Muscle of arm (tissue), 12 donors: Measurements from ENCODE around the gene CIAO2A. TPM values are rescaled to one million over a fixed set of nuclear protein-coding genes. Genes with fewer than 3 reads are reported as not detected.
"Not testable (repeated sequence)": the region's sequence is repeated elsewhere in the genome, so short reads cannot be mapped to it uniquely, and the experiment has no call there.

Source experiments
- DNase-seq: peaks from one replicate; pipeline ENCODE4 v3.0.0-alpha.2; 2013
- polyA plus RNA-seq, 12 donors: library from polyadenylated mRNA; unstranded; fragments of 120-200 nt; gene quantifications; one replicate each; pipeline ENCODE4 v1.2.1, GENCODE V29; 2013; ENCODE audit not compliant: insufficient read length in 12 of 12

CIAO2A gene
- polyA plus RNA-seq, 12 donors, result 39.1 to 63.3 (median 55.2) TPM; not detected in 1

DNA sequence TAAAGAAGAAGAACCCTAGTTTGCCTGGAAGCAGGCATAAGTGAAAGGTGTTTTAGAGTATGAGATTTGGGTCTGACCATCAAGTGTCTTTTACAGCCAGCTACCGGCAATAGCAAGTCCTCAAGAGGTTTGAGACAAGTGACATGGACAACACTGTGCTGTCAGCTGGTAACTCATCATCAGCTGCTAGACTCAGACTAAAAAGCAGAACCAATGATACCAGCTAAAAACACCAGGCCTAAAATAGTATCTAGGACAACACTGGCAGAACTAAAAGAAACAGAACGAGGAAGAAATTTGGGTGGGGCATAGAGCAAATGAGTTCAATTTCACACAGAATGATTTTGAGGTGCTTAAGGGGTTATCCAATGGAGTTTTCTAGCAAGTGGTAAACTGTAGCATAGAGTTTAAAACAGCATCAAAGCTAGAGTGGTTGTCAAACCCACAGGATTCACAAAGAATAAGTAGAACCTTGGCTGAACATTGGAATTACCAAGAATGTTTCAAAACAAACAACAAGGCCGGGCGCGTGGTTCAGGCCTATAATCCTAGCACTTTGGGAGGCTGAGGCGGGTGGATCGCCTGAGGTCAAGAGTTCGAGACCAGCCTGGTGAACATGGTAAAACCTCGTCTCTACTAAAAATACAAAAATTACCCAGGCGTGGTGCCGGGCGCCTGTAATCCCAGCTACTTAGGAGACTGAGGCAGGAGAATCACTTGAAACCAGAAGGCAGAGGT is 3.9 kb downstream of the CIAO2A start:
- DNase-seq, result no peak

DNA sequence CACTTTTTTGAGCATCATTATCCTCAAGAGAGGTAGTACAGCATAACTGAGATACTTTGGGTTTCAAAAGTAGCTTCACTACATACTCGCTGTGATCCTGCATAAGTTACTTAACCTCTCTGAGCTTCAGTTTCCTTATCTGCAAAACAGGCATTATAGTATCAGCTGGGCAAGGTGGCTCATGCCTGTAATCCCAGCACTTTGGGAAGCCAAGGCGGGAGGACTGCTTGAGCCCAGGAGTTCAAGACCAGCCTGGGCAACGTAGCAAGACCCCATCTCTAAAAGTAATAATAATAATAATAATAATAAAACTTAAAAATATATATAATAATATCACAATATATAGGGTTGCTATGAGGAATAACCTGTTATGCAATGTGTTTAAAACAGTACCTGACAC is 10.9 kb downstream of the CIAO2A start:
- no peak for DNase-seq

DNA sequence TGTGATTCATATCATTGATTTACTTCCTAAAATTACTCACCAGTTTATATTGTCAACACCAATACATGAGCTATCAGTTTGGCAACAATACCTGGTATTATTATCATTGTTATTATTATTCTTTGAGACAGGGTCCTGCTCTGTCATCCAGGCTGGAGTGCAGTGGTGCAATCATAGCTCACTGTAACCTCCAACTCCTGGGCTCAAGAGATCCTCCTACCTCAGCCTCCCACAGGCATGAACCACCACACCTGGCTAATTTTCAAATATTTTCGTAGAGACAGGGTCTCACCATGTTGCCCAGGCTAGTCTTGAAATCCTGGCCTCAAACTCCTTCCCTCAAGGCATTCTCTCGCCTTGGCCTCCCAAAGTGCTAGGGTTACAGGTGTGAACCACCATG is 20.1 kb downstream of the CIAO2A start:
- not testable (repeated sequence) for DNase-seq

DNA sequence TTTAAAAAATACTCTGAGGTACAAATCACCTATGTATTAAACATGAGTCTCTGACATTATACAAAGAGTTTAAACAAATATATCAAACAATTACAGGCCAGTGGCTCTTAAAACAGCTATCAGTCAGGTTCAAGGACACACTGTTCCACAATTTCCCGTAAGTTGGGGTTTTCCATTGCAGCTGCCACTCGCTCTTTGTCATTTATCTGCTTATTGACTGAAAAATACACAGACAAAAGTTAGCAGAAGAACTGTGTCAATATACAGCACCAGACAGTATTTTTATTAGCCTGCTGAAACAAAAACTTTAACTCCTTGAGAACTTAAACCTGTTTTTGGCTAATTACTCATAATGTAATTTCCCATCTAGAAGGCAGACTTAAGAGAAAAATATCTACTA is 20.8 kb downstream of the CIAO2A start:
- DNase-seq, result no peak

DNA sequence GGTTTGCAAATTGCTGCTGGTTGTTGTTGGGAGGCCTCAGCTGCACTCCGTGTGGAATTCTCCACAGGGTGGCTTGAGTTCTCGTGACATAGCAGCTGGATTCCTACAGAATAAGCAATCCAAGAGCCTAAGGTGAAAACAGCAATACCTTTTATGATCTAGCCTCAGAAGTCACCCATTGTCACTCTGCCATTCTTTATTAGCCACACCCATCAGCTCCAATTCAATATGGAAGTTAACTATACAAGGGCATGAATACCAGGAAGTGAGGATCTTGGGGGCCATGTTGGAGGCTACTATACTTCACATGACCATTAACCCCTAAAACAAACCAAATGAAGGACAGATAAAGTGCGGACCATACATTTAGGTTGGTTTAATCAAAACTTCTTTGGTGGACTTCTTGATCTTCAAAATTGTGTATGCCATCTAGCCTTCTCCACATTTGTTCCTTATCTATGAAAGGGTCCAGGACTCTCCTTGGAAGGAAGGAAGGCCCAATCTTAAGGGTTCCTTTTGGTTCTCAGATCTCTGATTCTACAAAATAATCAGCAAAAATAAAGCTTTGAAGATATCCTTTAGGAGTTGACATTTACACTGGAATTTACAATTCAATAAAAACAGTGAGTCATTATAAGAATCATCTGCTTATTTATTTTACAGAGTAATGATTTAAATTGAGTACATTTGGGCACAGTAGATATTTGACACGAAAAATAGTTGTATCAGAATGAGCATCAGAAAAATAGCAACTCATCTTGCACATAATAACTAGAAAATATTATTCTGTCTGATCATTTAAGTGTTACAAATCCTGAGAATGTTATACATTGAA is 21.5 kb downstream of the CIAO2A start:
- no peak for DNase-seq

DNA sequence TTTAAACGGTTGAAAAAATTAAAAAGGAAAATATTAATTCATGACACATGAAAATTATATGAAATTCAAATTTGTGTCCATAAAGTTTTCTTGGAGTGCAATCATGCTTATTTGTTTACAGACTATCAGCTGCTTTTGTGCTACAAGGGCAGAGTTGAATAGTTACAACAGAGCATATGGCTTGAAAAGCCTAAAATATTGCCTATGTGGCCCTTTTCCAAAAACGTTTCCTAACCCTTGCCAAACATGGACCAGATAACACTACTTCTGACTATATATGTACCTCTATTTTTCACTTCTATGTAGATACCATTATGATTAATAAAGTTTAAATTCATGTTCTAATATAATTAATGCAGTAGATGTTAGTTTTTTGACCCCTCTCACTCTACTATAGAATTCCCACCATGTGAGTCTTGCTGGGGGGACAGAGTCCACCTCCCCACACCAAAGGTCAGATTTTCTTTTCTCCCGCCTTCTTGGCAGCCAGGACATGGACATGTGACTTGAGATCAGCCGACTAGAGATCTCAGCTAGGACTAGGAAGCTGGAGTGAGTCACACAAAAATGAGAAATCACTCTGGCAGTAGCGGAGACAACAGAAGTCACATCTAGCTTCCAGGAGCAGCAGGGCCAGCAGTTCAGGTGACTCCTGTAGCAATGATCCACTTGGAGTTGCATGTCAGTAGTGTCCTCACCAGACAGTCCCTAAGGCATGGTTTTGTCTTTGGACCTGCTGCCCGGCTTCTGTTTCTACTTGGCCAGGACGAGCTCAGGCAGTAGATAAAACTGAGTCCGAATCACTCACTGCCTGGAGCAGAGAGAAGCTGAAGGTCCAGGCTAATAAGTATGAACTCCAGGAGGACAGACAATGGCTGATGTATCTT is 22.4 kb downstream of the CIAO2A start:
- no peak for DNase-seq

DNA sequence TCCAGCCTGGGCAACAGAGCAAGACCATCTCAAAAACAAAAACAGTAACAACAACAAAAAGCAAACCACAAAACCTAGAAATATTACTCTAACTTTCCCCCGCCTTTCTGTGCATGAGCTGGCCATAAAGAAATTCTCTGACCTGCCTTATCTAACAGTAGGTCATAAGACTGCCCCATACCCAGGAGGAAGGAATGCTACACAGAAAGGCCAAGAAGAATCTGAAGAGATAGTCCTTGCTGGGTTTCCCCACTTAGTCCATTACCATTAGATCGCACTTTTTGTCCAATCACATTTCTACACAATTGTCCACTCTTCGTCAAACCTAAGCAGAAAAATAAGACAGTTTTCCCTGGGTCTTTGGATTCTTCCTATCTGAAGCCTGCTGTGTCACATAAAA is 23.5 kb downstream of the CIAO2A start:
- no peak for DNase-seq

DNA sequence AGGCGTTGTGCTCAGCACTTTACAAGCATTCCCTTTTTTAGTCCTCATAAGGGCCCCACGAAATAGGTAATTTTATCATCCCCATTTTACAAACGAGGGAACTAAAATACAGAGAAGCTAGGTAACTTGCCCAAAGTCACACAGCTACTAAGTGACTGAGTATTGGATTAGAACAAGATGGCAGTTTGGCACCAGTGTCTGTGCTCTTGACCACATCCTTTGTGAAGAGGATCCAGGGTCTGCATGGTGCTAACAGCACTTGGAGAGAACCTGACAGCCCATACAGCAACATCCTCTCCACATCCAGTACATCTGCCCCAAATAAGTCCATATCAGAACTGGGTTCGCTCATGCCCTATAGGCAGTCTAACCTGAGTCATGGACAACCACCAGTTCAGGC is 25.5 kb downstream of the CIAO2A start:
- no peak for DNase-seq

DNA sequence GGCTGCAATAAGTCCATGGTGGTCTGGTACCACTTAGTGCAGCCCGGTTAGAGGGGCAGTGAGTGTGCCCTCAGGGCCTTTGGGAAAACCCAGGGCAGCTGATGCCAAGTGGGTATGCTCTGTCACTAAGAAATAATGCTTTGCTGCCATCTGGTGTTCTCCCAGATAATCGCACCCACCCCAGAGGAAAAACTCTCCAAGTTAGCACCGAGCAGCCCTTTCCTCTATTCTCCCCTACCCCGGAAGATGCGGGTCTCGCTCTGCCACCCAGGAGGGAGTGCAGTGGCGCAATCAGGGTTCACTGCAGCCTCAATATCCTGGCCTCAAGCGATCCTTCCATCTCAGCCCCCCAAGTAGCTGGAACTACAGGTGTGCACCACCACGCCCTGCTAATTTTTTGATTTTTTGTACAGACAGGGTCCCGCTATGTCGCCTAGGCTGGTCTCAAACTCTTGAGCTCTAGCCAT is 26.0 kb downstream of the CIAO2A start:
- DNase-seq, result peak; percentile 58

DNA sequence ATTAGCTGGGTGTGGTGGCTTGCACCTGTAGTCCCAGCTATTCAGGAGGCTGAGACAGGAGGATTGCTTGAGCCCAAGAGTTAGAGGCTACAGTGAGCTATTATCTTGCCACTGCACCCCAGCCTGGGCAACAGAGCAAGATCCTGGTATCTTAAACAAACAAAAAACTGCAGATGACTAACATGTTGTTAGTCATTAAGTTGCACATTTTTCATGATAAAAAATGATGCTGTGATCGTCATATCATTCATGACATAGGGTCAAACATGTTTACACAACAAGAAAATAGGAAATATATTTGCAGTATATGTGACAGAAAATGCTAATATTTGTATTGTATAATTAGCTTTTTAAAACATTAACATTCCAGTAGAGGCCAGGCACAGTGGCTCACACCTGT is 27.2 kb downstream of the CIAO2A start:
- DNase-seq, result no peak

DNA sequence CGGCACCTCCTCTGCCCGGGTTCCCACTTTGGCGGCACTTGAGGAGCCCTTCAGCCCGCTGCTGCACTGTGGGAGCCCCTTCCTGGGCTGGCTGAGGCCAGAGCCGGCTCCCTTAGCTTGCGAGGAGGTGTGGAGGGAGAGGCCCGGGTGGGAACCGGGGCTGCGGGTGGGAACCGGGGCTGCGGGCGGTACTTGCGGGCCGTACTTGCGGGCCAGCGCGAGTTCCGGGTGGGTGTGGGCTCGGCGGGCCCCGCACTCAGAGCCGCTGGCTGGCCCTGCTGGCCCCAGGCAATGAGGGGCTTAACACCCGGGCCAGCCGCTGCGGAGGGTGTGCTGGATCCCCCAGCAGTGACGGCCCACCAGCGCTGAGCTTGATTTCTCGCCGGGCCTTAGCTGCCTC is 32.9 kb downstream of the CIAO2A start:
- DNase-seq, result no peak

DNA sequence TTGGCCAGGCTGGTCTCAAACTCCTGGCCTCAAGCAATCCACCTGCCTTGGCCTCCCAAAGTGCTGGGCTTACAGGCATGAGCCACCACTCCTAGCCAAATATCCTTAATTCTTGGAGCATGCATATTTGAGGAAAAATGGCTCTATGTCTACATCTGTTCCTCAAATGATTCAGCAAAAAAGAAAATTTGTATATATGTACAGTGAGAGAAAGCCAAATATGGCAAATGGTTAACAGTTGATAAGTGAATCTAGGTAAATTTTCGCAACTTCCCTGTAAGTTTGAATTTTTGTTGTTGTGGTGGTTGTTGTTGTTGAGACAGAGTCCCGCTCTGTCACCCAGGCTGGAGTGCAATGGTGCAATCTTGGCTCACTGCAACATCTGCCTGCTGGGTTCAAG is 34.5 kb downstream of the CIAO2A start:
- not testable (repeated sequence) for DNase-seq

DNA sequence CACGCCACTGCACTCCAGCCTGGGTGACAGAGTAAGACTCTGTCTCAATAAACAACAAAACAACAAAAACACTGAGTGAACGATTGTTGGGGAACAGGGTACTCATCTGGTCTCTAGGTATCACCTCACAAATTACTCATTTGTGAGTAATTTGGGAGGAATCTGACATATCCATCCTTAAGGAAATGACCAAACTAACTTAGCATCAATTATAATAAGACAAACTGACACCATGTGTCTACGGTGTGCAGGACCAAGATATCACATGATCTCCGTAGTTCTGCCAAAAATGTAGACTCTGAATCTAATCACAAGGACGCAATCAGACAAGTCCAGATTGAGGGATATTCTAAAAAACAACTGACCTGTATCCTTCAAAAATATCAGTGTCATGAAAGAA is 35.4 kb downstream of the CIAO2A start:
- DNase-seq, result no peak

DNA sequence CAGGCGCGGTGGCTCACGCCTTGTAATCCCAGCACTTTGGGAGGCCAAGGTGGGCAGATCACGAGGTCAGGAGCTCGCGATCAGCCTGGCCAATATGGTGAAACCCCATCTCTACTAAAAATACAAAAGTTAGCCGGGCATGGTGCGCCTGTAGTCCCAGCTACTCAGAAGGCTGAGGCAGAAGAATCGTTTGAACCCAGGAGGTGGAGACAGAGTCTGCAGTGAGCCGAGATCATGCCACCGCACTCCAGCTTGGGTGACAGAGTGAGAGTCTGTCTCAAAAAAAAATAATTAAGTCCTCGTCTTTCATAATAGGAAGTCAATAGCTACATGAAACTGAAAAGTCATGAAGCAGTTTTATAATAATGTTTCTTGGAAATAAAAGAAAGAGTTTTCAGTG is 40.0 kb downstream of the CIAO2A start:
- not testable (repeated sequence) for DNase-seq

DNA sequence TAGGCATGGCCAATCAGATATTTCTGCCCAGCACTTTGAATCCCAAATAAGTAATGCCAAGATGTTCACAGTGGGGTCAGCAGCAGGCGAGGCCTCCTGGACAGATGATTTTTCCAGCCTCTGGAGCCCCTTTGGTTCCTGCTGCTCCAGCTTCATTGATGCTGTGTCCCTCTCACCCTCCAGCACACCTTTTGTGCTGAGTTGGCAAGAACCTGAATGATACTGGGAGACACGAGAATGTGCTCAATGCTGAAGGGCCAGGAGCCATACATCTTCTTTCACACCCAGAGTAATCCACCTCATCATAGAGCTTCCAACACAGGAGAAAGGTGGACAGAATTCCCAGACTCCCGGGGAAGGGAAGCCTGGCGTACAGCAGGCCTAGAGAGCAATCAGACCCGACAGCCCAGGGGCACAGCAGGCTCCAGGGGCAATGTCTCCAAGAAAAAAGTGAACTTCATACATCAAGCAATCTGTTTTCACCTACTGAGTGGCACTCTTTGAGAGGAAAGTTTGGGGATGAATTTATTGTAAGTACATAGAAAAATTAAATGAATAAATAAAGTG is 40.6 kb downstream of the CIAO2A start:
- DNase-seq, result no peak

DNA sequence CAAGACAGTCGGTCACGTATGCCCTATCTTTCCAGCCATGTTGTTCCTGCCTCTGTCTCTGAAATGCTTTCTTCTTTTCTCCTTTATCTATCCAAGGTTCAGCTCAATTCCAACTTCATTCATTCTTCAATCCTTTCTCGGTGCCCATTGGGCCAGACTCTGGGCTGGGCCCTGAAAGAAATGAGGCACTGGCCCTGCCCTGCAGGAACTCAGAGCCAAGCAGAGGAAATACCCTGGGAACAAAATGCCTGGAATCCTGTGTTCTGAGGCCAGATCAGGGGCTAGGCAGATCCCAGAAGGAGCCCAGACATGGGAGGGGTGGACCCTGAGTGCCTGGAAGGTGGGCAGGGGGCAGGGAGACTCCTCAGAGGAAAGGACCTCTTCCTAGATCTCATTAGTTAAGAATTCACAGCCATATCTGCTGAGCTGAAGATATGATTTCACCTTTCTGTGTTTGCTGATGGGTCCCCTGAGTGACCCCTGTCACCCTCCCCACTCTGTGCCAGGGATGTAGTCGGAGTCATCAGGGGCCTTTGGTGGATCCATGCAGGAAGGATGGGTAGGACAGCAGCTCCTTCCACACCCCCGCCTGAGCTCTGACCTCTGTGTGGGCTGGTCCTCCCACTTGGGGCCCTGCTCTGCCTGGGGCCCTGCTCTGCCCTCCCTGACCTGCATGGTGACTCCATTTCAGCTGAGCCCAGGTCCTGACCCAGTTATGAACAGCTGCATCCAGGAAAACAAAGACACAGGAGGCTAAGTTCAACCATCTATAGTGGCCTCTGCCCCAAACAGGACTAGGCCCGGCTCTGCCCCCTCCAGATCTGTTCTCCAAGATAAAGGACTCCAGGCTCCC is 42.0 kb downstream of the CIAO2A start:
- DNase-seq, result no peak

DNA sequence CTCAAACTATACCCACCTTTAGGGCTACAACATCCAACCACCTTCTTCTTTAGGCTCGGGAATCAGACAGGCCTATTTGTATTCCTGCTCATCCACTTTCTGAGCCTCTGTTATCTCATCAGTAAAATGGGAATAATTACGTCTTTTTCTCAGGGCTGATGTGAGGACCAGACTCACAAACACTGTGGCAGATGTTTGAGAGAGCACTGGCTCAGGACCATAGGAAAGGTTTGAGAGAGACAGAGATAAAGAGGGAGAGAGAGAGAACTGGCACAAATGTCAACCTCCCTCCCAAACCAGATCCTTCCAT is 42.6 kb downstream of the CIAO2A start:
- no peak for DNase-seq

DNA sequence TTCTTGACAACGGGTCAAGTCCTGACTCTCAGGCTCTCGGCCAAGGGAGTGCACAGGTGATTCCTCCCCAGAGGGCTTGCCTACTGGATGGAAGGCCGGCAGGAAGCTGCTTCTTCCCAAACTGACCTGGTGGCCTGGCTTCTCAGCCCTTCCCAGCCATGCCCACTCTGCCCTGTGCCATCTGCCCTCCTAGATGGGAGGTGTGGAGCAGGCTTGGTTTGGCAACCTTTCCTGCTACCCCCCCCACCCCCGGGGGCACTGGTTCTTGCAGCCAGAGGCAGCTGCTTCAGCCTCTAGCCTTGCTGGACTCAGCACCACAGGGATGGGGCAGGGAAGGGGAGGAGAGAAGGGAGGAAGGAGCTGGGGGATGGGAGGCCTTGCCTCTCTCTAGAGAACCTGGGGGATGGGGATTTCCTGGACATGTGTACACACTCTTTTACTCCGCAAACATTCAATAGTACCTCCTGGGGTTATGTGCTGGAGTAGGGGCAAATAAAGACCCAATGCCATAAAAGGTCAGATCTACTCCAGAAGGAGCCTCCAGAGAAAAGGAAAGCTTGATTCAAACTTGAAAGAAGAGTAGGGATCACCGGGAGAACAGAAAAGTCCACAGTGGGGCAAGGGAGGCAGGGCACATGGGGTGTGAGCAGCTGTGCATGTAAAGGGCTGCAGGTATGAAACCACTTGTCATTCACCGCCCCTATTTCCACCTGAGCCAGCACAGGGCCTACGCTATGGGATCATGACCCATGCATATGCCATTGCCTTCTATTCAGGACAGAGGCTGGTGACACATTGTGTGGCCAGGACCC is 43.2 kb downstream of the CIAO2A start:
- no peak for DNase-seq

DNA sequence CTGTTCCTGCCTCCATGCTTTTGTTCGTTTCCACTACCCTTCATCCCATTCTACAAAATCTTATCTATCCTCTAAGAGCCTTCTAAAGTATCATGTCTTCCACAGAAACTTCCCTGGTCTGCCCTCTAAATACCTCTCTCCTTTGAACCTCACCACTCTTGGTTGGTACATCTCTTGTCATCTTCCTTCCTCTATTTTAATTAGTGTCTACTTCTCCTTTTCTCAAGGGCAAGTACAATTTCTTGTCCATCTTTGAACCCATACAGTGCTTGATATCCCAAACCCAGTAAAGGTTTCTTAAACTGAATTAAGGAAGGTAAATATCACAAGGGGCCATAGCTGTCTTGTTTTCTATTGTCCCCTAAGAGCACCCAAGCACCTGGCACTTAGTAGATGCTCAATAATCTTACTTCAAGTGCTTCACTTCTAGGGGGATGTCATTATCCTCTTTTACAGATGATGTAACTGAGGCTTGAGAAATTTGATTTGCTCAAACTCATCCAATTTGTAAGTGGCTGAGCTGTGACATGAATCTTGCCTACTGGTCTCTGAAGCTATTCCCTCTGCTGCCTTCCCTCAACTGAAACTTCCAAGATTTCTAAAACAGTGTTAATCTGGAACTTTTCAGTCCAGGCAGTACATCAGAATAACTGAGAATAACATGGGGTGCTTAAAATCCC is 44.7 kb downstream of the CIAO2A start:
- no peak for DNase-seq
